ENCODE measurements around the gene CLEC1B. TPM values are rescaled to one million over a fixed set of nuclear protein-coding genes. Genes with fewer than 3 reads are reported as not detected.

The CLEC1B gene
- total RNA-seq, 4 donors from 2014 or later = 0.35 TPM; not detected in 3

DNA sequence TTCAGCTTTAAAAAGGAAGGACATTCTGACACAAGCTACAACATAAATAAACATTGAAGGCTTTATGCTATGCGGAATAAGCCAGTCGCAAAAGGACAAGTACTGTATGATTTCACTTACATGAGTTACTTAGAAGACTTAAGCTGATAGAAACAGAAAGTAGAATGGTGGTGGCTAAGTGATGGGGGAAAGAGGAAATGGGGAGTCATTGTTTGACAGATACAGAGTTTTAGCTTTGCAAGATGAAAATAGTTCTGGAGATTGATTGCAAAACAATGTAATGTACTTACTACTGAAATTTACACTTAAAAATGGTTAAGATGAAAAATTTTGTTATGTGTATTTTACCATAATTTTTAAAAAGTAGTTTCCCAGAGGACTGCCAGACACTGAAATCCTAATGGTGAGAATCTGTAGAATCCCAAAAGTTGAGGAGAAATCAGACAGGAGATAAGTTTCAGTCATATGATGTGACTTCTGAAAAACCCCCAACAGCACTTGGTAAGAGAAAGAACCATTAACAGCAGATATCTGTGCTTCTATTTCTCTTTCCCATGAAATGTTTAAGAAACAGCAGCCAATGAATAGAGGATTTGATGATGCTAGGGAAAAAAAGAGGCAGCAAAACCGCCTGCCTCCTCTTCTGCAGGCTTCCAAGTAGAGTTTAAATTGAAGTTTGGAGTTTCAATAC, 50.2 kb downstream of the CLEC1B start:
- Histone ChIP-seq H3K27ac (no peak overlapping the region), H3K36me3 (no peaks in the 10 kb centered on the region), H3K4me3 (no peak overlapping the region), H3K27me3 (no peaks in the 10 kb centered on the region), H3K9me3 (no peaks in the 10 kb centered on the region), H3K4me1 (no peaks in the 10 kb centered on the region)
- intact Hi-C loops (cut with DNase I; ENCODE audit: low total_unique reads) = no loop called here
- no peak for TF ChIP-seq POLR2A (IDR thresholded peaks at IDR 0.05)
- TF ChIP-seq, protein P1, sequence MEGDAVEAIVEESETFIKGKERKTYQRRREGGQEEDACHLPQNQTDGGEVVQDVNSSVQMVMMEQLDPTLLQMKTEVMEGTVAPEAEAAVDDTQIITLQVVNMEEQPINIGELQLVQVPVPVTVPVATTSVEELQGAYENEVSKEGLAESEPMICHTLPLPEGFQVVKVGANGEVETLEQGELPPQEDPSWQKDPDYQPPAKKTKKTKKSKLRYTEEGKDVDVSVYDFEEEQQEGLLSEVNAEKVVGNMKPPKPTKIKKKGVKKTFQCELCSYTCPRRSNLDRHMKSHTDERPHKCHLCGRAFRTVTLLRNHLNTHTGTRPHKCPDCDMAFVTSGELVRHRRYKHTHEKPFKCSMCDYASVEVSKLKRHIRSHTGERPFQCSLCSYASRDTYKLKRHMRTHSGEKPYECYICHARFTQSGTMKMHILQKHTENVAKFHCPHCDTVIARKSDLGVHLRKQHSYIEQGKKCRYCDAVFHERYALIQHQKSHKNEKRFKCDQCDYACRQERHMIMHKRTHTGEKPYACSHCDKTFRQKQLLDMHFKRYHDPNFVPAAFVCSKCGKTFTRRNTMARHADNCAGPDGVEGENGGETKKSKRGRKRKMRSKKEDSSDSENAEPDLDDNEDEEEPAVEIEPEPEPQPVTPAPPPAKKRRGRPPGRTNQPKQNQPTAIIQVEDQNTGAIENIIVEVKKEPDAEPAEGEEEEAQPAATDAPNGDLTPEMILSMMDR (IDR thresholded peaks at IDR 0.05) = no peak
- no peak for DNase-seq

DNA sequence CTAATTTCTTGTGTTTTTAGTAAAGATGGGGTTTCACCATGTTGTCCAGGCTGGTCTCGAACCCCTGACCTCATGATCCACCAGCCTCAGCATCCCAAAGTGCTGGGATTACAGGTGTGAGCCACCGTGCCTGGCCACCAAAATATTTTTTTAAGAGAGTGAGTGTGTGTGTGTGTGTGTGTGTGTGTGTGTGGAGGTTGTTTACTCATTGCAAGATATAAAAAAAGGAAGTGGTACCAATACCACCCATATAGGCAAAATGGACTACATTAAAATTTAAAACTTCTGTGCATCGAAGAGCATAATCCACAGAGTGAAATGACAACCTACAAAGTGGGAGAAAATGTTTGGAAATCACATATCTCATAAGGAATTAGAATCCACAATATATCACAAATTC, 51.2 kb downstream of the CLEC1B start:
- TF ChIP-seq POLR2A (IDR thresholded peaks at IDR 0.05) = no peak
- TF ChIP-seq, protein P1 (IDR thresholded peaks at IDR 0.05) = no peak
- Histone ChIP-seq H3K27me3 (no peaks in the 10 kb centered on the region), H3K27ac (no peak overlapping the region), H3K4me1 (no peaks in the 10 kb centered on the region), H3K4me3 (no peak overlapping the region), H3K36me3 (no peaks in the 10 kb centered on the region), H3K9me3 (no peaks in the 10 kb centered on the region)
- no peak for DNase-seq
- intact Hi-C loops (cut with DNase I; ENCODE audit: low total_unique reads) = no loop called here

DNA sequence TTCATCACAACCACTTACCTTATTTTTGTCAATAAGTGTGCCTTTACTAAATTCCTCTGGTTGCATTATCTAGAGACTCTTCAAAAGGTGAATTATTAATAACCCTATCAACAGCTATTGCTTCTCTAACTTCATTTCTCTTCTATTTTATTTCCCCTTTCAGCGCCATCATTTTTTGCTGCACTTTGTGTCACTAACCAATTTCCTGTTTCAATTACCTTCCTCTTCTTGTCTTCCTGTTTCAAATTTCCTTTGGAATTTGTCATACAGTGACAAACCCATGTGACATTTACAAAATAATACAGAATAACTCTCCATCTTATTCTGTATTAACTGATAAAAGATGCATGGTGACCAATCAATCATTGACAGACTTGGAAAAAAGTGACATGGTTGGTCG, 54.5 kb downstream of the CLEC1B start:
- intact Hi-C loops (cut with DNase I; ENCODE audit: low total_unique reads) = no loop called here
- no peak for TF ChIP-seq POLR2A (IDR thresholded peaks at IDR 0.05)
- TF ChIP-seq, protein P1 (IDR thresholded peaks at IDR 0.05) = no peak
- Histone ChIP-seq H3K36me3 (no peaks in the 10 kb centered on the region), H3K4me3 (no peak overlapping the region), H3K27me3 (no peaks in the 10 kb centered on the region), H3K9me3 (no peaks in the 10 kb centered on the region), H3K27ac (no peak overlapping the region), H3K4me1 (no peaks in the 10 kb centered on the region)
- DNase-seq = no peak

DNA sequence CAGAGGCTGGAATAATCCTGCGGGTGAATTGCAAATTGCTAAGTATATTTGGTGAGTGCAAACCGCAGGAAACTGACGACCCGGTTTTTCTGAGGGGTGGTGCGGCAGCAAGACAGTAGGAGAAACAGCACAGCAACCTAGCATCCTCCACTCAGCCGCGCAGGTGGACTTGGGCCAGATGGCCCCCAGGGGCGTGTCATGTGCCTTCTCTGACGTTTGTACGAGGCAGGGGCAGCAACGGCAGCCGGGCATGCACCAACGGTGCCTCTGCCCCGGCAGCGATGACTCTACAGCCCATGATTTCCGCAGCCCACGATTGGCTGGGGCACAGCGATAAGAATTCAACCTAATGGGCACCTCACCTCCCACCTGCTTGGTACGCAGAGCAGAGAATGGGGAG, 55.7 kb downstream of the CLEC1B start:
- intact Hi-C loops (cut with DNase I; ENCODE audit: low total_unique reads) = no loop called here
- Histone ChIP-seq H3K9me3 (no peaks in the 10 kb centered on the region), H3K4me1 (no peaks in the 10 kb centered on the region), H3K27ac (no peak overlapping the region), H3K27me3 (no peaks in the 10 kb centered on the region), H3K36me3 (no peaks in the 10 kb centered on the region), H3K4me3 (no peak overlapping the region)
- TF ChIP-seq POLR2A (IDR thresholded peaks at IDR 0.05) = no peak
- TF ChIP-seq, protein P1 (IDR thresholded peaks at IDR 0.05) = no peak
- DNase-seq = no peak

Other genes with a start within 250 kb of the CLEC1B start
- 10 to 100 TPM in 1 of 4 donors, 1 to 10 TPM in 2, under 1 TPM in 1; 0.88 to 10.2 (median 2.9) TPM for gene CD69, start 238.2 kb downstream of the CLEC1B start, total RNA-seq
- 1 to 10 TPM in 1 of 4 donors, under 1 TPM in 1, not detected in 2; 0.35 to 1.5 TPM for gene KLRF1, start 171.6 kb downstream of the CLEC1B start, total RNA-seq
- gene CLEC2B, start 129.8 kb downstream of the CLEC1B start, total RNA-seq = 10 to 100 TPM in 3 of 4 donors, 1 to 10 TPM in 1; 9.7 to 28.4 (median 22.6) TPM
- not detected for gene KLRF2, start 117.6 kb downstream of the CLEC1B start, total RNA-seq
- gene CLEC2A, start 66.8 kb downstream of the CLEC1B start, total RNA-seq = not detected
- 1 to 10 TPM in 1 of 4 donors, under 1 TPM in 1, not detected in 2; 0.41 to 1.6 TPM for gene CLEC12A, start 27.7 kb downstream of the CLEC1B start, total RNA-seq
- gene CLEC12B, start 11.5 kb upstream of the CLEC1B start, total RNA-seq = not detected
- gene CLEC9A, start 31.6 kb upstream of the CLEC1B start, total RNA-seq = under 1 TPM in 1 of 4 donors, not detected in 3; 0.90 TPM
- gene CLEC1A, start 99.9 kb upstream of the CLEC1B start, total RNA-seq = 10 to 100 TPM in 2 of 4 donors, 1 to 10 TPM in 2; 2.6 to 22.6 (median 13.8) TPM
- 10 to 100 TPM in 1 of 4 donors, 1 to 10 TPM in 3; 2.8 to 14.4 (median 4.7) TPM for gene CLEC7A, start 131.1 kb upstream of the CLEC1B start, total RNA-seq
- under 1 TPM in 1 of 4 donors, not detected in 3; 0.41 TPM for gene OLR1, start 173.0 kb upstream of the CLEC1B start, total RNA-seq
- not detected for gene TMEM52B, start 179.9 kb upstream of the CLEC1B start, total RNA-seq
- gene GABARAPL1, start 213.8 kb upstream of the CLEC1B start, total RNA-seq = 100 to 1,000 TPM in 1 of 4 donors, 10 to 100 TPM in 3; 42.9 to 216 (median 62.7) TPM